SIG-M5 treated with dmso at 0.1 percent for 504 hours (cell line): ENCODE measurements around the gene MIDN.

Source experiments
- DNase-seq: peaks from one replicate; lab custom pipeline; 2025; ENCODE audit not compliant: unreplicated experiment; lab: John Stamatoyannopoulos, UW

Gene MIDN

DNA sequence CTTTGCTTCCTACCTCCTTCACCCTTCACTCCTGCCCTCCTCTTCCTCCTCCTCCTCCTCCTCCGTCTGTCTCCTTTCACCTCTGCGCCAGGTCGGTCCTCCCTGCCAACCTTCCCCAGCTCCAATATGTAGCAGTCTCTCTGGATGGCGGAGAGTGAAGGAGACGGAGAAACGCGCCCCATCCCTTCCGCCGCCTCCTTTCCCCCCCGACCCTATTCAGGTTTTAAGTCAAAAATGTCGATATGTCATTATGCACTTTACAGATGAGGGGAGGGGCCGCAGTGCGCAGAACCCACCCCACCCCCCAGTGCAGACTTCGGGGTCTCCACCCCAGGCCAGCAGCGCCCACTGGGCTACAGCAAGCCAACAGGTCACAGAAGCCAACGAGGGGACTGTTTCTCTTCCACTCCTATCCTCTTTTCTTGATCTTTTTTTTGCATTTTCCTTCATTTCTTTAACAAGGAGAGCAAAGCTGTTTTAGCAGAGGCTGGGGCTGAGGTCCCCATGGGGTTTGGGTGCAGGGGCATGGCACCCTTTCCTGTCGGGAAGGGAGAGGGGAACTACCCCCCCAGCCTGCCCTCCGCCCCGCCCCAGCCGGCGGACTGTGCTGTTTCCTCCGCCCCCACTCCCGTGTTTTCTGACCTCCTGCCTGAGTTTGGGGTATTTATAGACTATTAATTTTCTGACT, 9.2 kb downstream of the MIDN start:
- no peak for DNase-seq

DNA sequence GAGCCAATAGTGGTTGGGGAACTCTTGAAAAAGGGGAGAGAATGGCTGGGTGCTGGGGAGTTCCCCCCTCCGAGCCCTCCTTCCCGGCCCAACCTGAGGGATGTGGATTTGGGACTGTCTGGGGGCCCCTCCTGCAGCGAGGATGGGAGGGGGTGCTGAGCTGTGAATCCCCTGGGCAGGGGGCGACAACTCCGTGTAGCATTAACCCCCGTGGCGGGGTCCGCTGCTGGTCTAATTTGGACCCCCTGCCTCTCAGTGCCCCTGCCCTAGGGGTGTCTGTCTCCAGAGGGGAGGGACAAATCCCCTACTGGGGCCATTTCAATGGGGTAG, 9.7 kb downstream of the MIDN start:
- DNase-seq = no peak

GRCh38 chr19:1258707-1259205, 10.4 kb downstream of the MIDN start:
- no peak for DNase-seq

DNA sequence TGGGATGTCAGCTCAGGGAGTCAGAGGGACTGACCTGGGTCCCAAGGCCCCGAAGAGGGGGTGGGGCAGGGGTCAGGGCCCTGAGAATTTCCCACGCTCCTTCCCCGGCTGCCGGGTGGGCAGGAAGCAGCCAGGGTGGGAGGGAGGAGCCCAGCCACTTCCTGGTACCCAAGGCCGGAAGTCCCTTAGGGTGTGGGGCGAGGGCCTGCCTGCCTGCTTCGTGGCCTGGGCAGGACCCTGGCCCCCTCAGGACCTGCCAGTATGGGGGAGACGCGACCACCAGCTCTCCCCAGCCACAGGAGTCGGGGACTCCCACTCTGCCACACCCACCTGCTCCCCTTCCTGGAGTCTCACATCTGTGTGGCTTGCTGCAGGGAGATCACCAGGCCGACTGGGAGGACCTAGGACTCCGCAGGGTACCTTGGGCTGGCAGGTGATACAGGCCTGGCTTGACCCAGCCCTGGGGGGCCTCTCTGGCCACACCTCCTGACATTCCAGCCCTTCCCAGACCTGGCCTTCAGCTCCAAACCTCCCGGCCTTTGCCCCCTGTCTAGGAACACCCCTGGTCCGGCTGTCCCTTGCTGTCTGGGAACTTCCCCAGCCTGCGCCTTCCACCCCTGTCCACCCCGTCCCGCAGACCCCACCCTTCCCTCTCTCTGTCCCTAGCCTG, 11.0 kb downstream of the MIDN start:
- no peak for DNase-seq

DNA sequence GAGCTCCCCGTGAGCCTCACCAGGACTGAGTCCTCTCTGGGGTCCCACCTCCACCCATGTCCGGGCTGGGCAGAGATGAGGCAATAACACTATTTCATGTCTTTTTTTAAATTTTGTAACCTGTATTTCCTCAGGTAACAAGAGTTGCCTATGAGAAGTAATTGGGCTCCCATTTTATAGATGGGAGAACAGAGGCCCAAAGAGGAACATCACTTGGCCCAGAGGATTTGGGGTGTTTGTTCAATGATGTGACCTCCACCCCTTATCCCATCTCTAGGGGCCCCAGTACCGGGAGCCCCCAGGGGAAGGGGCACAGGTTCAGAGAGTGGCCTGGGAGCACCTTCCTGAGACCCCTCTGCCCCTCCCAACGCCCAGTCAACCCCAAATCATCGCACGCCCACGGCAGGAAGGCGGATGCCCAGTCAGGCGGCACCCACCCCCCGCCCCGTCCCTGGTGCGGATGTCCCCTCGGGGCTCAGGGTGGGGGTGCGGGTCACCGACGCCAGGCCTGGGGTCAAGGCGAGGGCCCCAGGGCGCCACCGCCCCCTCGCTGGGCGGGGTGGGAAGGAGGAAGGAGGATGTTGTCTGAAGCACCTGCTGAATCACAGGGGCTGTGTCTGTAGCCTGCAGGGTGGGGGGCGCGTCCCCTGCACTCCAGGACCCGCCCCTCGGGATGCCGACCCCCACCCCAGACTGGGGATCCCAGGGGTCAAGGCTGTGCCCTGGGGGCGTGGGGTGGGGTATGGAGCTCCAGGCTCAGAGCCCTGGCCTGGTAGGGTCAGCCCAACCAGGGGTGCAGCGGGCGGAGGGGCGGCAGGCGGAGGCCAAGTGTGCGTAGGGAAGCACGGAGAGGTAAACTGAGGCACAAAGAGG, 11.7 kb downstream of the MIDN start:
- no peak for DNase-seq

GRCh38 chr19:1260749-1261537, 12.6 kb downstream of the MIDN start:
- peak; percentile 83 for DNase-seq

DNA sequence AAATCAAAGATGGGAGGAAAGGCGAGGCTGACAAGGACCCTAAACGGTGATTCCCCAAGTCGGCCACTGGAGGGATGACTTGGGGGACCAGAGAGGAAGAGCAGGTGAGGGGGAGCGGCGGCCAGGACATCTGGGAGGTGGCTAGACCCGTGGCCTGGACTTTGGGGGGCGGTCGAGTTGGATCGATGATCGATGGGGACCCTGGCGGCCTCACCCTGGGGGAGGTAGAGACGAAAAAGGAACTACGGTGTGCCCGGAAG, 13.1 kb downstream of the MIDN start:
- DNase-seq = no peak

DNA sequence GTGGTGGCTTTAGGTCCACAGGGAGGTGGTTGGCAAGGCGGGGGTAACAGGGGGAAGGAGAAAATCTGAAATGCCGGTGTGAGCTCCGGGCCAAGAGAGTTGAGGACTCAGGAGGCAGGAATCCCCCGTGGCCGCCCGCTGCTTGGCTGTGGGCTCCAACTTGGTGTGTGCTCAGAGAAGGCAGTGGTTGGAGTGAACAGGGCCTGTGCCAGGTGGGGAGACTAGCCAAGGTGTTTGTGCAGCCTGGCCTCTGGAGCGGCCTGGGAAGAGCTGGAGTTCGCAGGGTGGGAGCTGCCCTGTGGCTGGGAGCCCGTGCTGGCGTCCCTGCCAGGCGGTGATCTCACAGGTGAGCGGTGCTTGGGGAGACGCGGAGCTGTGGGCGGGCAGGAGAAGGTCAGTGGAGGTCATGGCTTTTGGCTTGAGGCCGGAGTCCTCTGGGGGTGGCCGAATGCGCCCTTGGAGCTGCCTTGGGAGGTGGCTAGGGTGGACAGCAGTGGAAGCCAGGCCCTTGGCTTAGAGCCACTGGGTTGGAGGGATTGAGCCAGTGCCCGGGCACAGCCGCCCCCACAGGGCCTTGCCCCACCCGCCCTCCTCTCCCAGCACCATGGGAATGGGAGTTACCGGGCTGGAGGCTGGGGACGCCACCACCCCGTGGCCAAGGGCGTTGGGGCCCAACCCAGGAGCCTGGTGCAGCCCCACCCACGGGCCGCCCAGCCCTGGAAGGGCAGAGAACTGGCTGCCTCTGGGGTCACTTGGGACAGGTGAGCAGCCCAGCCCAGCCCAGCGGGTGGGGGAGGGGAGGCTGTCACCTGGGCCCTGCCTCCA, 13.6 kb downstream of the MIDN start:
- no peak for DNase-seq

DNA sequence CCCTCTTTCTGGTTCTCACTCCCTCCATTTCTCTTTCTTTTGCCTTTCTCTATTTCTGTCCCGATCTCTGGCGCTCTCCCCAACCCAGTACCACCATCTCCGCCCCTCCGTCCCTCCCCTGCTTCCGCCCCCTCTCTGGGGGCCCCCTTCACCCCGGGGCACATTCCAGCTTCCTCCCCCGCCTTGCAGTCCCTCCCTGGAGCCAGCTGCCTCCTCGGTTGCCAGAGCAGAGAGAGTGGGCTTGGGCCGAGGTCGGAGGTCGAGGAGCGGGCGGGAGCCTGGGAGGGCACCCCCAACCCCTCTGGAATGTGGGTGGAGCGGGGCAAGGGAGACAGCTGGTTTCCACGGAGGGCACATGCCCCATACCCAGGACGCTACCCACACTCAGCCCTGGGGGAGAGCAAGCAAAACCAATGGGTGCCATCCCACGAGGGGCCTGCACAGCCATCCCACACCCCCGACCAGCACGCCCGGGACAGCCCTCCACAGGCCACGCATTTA, 14.3 kb downstream of the MIDN start:
- no peak for DNase-seq

GRCh38 chr19:1263188-1263587, 14.8 kb downstream of the MIDN start:
- no peak for DNase-seq

DNA sequence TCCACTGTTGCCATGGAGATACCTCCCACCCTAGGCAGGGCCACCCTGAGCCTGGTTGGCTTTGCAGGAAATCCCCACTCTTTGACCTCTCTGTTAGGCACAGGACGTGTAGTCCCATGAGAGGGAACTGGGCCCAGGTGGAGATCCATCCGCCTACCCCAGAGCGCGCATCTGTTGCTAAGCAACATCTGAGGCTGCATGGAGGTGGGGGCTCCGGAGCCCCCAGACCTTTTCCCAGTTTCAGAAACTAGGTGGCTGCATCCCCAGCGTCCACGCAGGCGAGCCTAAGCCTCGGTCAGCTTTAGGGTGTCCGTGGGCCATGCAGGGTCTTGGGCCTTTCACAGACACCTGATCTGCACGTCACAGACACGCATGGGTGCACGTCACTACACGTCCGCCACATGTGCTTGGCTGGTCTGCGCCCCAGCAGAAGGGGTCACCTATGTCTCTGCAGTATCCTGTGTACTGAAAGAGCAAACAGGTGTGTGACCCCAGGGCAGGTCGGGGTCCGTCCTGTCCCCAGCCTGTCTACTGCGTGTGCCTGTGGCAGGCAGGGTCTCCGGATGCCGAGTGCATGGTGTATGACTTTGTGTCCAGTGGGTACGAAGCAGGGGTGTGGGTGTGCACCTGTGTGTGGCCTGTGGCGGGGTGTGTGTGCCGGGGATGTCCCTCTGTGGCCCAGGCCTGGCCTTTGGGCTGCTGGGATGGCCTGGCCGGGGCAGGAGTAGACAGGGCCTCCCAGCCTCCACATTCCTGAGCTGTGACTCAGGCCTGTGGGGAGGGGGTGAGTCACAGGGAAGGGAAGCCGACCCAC, 16.6 kb downstream of the MIDN start:
- no peak for DNase-seq

DNA sequence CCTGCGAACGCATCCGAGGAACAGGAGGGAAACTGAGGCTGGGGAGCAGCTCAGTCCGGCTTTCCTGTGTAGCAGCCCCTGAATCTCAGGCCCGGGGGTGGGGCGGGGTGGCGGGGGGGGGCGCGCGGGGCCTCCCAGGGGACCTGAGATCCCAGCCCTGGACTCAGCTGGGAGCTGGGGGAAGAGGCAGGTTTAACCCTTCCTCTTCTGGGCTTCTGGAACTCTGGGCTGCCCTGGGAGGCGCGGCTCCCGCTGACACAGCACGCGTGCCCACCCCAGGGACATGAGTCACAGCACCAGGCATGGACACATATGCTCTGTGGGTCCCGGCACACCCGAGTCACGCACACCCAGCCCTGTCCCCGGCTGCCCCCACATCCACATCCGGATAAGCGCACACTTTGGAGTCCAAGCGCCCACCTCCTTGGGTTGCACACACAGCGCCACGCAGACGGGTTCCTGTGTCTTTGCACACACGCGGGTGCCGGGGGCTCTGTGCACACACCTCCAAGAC, 17.3 kb downstream of the MIDN start:
- peak; percentile 25 for DNase-seq

DNA sequence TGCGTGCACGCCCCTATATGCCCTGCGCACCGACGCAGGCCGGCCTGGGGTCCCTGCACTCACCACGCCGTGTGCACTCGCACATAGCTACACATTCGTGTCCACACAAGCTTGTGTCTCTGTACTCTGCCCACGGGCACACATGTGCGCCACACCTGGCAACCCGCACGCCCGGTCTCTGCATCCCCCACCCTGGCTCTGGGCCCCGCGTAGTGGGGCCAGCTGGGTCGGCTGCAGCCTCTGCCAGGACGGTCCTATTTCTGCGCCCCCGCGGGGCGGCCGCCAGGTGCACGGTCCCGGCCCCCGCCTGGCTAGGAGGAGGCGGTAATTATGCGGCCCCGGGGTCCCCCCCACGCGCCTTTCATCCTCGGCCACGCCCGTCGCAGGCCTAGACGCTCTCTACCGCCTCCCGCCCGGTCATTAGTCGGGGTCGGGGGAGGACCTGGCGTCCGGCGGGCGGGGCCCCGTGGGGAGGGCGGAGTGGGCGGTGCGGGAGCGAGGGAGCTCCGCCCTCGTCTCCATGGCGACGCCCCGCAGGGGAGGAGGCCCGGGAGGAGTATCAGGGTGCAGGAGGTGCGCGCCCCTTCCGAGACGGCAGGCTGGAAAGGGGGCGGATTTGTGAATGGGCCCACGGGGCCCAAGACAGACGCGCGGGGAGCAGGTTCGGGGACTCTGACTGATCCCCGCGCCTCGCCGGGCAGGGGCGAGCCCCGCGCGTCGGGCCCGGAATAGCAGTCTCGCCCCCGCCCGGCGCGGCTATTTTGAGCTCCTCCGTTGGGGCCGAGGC, 17.9 kb downstream of the MIDN start:
- DNase-seq = peak; percentile 62

DNA sequence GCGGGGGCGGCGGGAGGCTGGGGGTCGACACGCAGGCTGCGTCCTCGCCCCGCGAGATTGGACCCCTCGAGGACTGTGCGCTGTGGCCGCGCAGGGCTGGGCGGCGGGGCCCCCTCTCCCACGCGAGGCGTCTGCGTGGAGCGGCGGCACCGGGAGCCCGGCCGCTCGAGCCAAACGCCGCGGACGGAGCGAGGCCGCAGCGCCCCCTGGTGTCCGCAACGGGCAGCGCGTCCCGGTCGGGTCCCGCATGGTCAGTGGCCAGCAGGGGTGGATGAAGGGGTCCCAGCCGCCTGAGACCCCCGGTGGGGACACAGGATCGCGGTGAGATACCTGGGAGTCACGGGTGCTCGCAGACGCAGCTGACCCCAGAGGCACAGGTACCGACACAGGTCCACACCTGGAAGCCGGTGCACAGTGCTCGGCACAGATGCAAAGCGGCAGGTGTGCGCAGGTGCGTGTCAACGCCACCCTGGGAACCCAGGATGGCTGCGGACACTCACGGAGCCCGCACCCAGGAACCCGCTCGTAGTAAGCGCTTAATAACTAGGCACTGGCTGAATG, 18.6 kb downstream of the MIDN start:
- DNase-seq = no peak

- no peak for DNase-seq
Observed at GRCh38 chr19:1267477-1268225, 19.3 kb downstream of the MIDN start.

- no peak for DNase-seq
Observed at GRCh38 chr19:1268226-1269064, 20.1 kb downstream of the MIDN start.

- peak; percentile 95 for DNase-seq
Observed at GRCh38 chr19:1269065-1269477, 20.7 kb downstream of the MIDN start, which contains the start of gene CIRBP. CIRBP (plus strand) TSS chr19:1269332; CDS start chr19:1270934, 1,602 bp downstream.
